HT1080 (cell line): ENCODE measurements around the gene CSNK2A3. TPM values are rescaled to one million over a fixed set of nuclear protein-coding genes. Genes with fewer than 3 reads are reported as not detected.
A peak's percentile ranks its signal among the peaks of the same experiment; 100 is the strongest.

ENCODE experiments used
- DNase-seq: peaks from one replicate; pipeline ENCODE4 v3.0.0-alpha.2; 2015; ENCODE audit warnings: low read depth
- total RNA-seq: library from RNA; depleted of rRNA; stranded (reverse); fragments of >200 nt; shearing (Covaris generic); gene quantifications from 2 replicates; pipeline ENCODE4 v1.2.3, GENCODE V29; 2014

The CSNK2A3 gene
- total RNA-seq, 1 experiment from 2014 or later: 2.7 TPM

GRCh38 chr11:11338304-11338703 is 14.7 kb downstream of the CSNK2A3 start:
- DNase-seq: no peak

- DNase-seq: no peak
Observed at GRCh38 chr11:11336664-11337063, 16.4 kb downstream of the CSNK2A3 start.

- DNase-seq: no peak
Observed at GRCh38 chr11:11335043-11335442, 18.0 kb downstream of the CSNK2A3 start.

- DNase-seq: no peak
Observed at GRCh38 chr11:11334607-11335006, 18.4 kb downstream of the CSNK2A3 start.

GRCh38 chr11:11332141-11332710 is 20.8 kb downstream of the CSNK2A3 start:
- DNase-seq: no peak

GRCh38 chr11:11329062-11329806 is 23.8 kb downstream of the CSNK2A3 start:
- DNase-seq: no peak

- peak; percentile 7 for DNase-seq
Observed at GRCh38 chr11:11324090-11324489, 29.0 kb downstream of the CSNK2A3 start.

GRCh38 chr11:11322101-11322500 is 30.9 kb downstream of the CSNK2A3 start:
- no peak for DNase-seq

GRCh38 chr11:11320825-11321224 is 32.2 kb downstream of the CSNK2A3 start:
- DNase-seq: no peak

- no peak for DNase-seq
Observed at GRCh38 chr11:11318961-11319360, 34.1 kb downstream of the CSNK2A3 start.

GRCh38 chr11:11318461-11318860 is 34.6 kb downstream of the CSNK2A3 start:
- DNase-seq: no peak

- no peak for DNase-seq
Observed at GRCh38 chr11:11316651-11317230, 36.3 kb downstream of the CSNK2A3 start.

GRCh38 chr11:11313902-11314692 is 39.0 kb downstream of the CSNK2A3 start:
- DNase-seq: no peak

- DNase-seq: peak; percentile 83
Observed at GRCh38 chr11:11313426-11313825, 39.6 kb downstream of the CSNK2A3 start.

GRCh38 chr11:11312738-11313137 is 40.3 kb downstream of the CSNK2A3 start:
- no peak for DNase-seq

- no peak for DNase-seq
Observed at GRCh38 chr11:11311169-11311568, 41.9 kb downstream of the CSNK2A3 start.

GRCh38 chr11:11309906-11310305 is 43.1 kb downstream of the CSNK2A3 start:
- DNase-seq: no peak

GRCh38 chr11:11308249-11308648 is 44.8 kb downstream of the CSNK2A3 start:
- no peak for DNase-seq

- DNase-seq: peak; percentile 43
Observed at GRCh38 chr11:11306855-11307254, 46.2 kb downstream of the CSNK2A3 start.

GRCh38 chr11:11304550-11304949 is 48.5 kb downstream of the CSNK2A3 start:
- DNase-seq: no peak

- no peak for DNase-seq
Observed at GRCh38 chr11:11302565-11302964, 50.5 kb downstream of the CSNK2A3 start.
